Dermis microvascular lymphatic vessel endothelial cell (primary cell): ENCODE results near the gene ZC3H4. TPM values are rescaled to one million over a fixed set of nuclear protein-coding genes. Genes with fewer than 3 reads are reported as not detected.

Experiments used
- DNase-seq, 2 donors: peaks; one replicate each; pipeline versions ENCODE4 v3.0.0 to v3.0.0-alpha.2; 2010; ENCODE audit warnings: low read depth in 2 of 2
- total RNA-seq: library from RNA; depleted of rRNA; stranded (reverse); fragments of >200 nt; gene quantifications from 2 replicates; pipeline ENCODE4 v1.2.1, GENCODE V29; 2014

ZC3H4 gene
- total RNA-seq, 1 donor from 2014 or later, result 8.6 TPM

GRCh38 chr19:47049307-47049700 lies 64.3 kb downstream of the ZC3H4 start:
- DNase-seq, result no peak

GRCh38 chr19:47047763-47048405 lies 65.7 kb downstream of the ZC3H4 start:
- DNase-seq, result peak; percentile 91 to 94

GRCh38 chr19:47047272-47047762 lies 66.3 kb downstream of the ZC3H4 start:
- DNase-seq, result no peak

GRCh38 chr19:47045867-47046470 lies 67.6 kb downstream of the ZC3H4 start:
- no peak for DNase-seq

- DNase-seq, result no peak
Measured at GRCh38 chr19:47044946-47045866, 68.4 kb downstream of the ZC3H4 start.

- no peak for DNase-seq
Measured at GRCh38 chr19:47040869-47041268, 72.7 kb downstream of the ZC3H4 start.

GRCh38 chr19:47039239-47039874 lies 74.2 kb downstream of the ZC3H4 start:
- DNase-seq, result no peak

- no peak for DNase-seq
Measured at GRCh38 chr19:47037766-47038165, 75.8 kb downstream of the ZC3H4 start.

GRCh38 chr19:47036097-47036651 lies 77.4 kb downstream of the ZC3H4 start:
- DNase-seq, result no peak

GRCh38 chr19:47035127-47036096 lies 78.2 kb downstream of the ZC3H4 start:
- peak in 1 of 2 donors; percentile 74 for DNase-seq

GRCh38 chr19:47032171-47032811 lies 81.3 kb downstream of the ZC3H4 start:
- peak in 1 of 2 donors; percentile 42 for DNase-seq

- no peak for DNase-seq
Measured at GRCh38 chr19:47028195-47028601, 85.4 kb downstream of the ZC3H4 start.

GRCh38 chr19:47027586-47028088 lies 85.9 kb downstream of the ZC3H4 start:
- DNase-seq, result no peak

- DNase-seq, result no peak
Measured at GRCh38 chr19:47026889-47027288, 86.7 kb downstream of the ZC3H4 start.

GRCh38 chr19:47026156-47026555 lies 87.4 kb downstream of the ZC3H4 start:
- DNase-seq, result no peak

- no peak for DNase-seq
Measured at GRCh38 chr19:47024502-47024901, 89.1 kb downstream of the ZC3H4 start.

- DNase-seq, result no peak
Measured at GRCh38 chr19:47023448-47023794, 90.2 kb downstream of the ZC3H4 start.

GRCh38 chr19:47022541-47023447 lies 90.8 kb downstream of the ZC3H4 start:
- DNase-seq, result no peak
